Measurements from ENCODE around the gene TIGD4. TPM values are rescaled to one million over a fixed set of nuclear protein-coding genes. Genes with fewer than 3 reads are reported as not detected.

The TIGD4 gene
- polyA plus RNA-seq, 1 of the 3 experiments (the other 2 are of a cell fraction): 0.13 TPM

- no peaks in the 10 kb centered on the region for H3K9me2 ChIP-seq
- H3K9ac ChIP-seq: no peak overlapping the region
- H3K9me3 ChIP-seq: no peaks in the 10 kb centered on the region
- H3K27me3 ChIP-seq (ENCODE audit: insufficient read depth): no peaks in the 10 kb centered on the region; the same call in 1 of the 2 replicates
- WGBS (ENCODE audit: low lambda C conversion rate): 42% methylated on average over 1 of the region's 1 CpG
- no peaks in the 10 kb centered on the region for H3K79me2 ChIP-seq (ENCODE audit: insufficient read depth)
- no peaks in the 10 kb centered on the region for H3K36me3 ChIP-seq (replicated peaks in 1 of 2; ENCODE audit: control insufficient read depth in 1 of 2, insufficient read depth in 2 of 2, low read length in 1 of 2)
- no peak overlapping the region for H3K27ac ChIP-seq (ENCODE audit: low read depth in 2 of 2, low read length in 1 of 2)
- TF ChIP-seq, protein P1, sequence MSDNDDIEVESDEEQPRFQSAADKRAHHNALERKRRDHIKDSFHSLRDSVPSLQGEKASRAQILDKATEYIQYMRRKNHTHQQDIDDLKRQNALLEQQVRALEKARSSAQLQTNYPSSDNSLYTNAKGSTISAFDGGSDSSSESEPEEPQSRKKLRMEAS (IDR thresholded peaks at IDR 0.05; ENCODE audit: low read depth): no peak
- TF ChIP-seq, protein P2, sequence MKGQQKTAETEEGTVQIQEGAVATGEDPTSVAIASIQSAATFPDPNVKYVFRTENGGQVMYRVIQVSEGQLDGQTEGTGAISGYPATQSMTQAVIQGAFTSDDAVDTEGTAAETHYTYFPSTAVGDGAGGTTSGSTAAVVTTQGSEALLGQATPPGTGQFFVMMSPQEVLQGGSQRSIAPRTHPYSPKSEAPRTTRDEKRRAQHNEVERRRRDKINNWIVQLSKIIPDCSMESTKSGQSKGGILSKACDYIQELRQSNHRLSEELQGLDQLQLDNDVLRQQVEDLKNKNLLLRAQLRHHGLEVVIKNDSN (IDR thresholded peaks at IDR 0.05; ENCODE audit: borderline replicate concordance, low read depth): no peak
- TF ChIP-seq EZH2phosphoT487 (IDR thresholded peaks at IDR 0.05; ENCODE audit: borderline replicate concordance, low read depth) (no peak), RCOR1 (IDR thresholded peaks at IDR 0.05; ENCODE audit: low read length) (no peak), RXRA (IDR thresholded peaks at IDR 0.05; ENCODE audit: borderline replicate concordance, low read depth) (no peak), GATA2 (CRISPR knock-in tag; IDR thresholded peaks at IDR 0.05) (no peak), NRF1 (IDR thresholded peaks at IDR 0.05; ENCODE audit: low read depth, low read length) (no peak), RAD21 (IDR thresholded peaks at IDR 0.05; ENCODE audit: low read length) (no peak), MXI1 (IDR thresholded peaks at IDR 0.05; ENCODE audit: low read depth, low read length) (no peak), PBX3 (IDR thresholded peaks at IDR 0.05) (no peak)
- no peaks in the 10 kb centered on the region for H3K4me1 ChIP-seq (ENCODE audit: control insufficient read depth in 1 of 2, insufficient read depth in 2 of 2, low read depth in 1 of 2, low read length in 1 of 2)
- no peak for DNase-seq
- ChIA-PET POLR2A (no interaction called here), CTCF (interaction anchor here (0.6 kb wide), 1 partner anchor 24 kb away, joined by 3 read pairs; no protein-coding TSS in a partner anchor)
- no peak overlapping the region for H3K4me2 ChIP-seq
- no peak overlapping the region for H2AFZ ChIP-seq (ENCODE audit: low read depth)
- H3K4me3 ChIP-seq (ENCODE audit: low read depth in 2 of 2, low read length in 1 of 2): no peak overlapping the region
- no peaks in the 10 kb centered on the region for H3F3A ChIP-seq (replicated peaks; ENCODE audit: insufficient read depth)
- H4K20me1 ChIP-seq (ENCODE audit: insufficient read depth): no peaks in the 10 kb centered on the region
These were observed 51.7 kb downstream of the TIGD4 start for GRCh38 chr4:152727784-152728183.

DNA sequence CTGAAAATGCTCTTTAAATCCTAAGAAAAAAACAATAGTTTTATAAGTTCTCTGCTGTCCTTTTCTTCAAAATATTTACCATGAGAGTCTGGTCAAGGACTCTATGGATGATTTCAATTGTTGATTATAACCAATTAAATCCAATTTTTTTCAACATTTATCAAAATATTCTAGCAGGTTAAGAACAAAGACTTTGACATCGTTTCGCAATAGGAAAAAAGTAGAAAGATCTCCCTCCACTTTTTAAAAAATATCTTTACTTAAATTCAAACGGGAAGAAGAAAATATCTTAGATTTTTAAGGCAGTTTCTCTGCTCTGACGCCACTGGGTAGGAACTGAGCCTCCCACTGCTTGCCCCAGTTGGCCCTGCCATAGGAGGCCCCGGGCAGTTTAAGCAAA lies 55.0 kb downstream of the TIGD4 start:
- TF ChIP-seq ELF1 (IDR thresholded peaks at IDR 0.05): no peak
- no peak for TF ChIP-seq FOXJ3 (CRISPR knock-in tag; IDR thresholded peaks at IDR 0.05)
- TF ChIP-seq GATA2 (CRISPR knock-in tag; IDR thresholded peaks at IDR 0.05): no peak
- TF ChIP-seq CHD2 (IDR thresholded peaks at IDR 0.05; ENCODE audit: low read length, partially characterized antibody): no peak
- no peak for TF ChIP-seq NFIC (IDR thresholded peaks at IDR 0.05; ENCODE audit: borderline replicate concordance)
- TF ChIP-seq SIN3A (IDR thresholded peaks at IDR 0.05; ENCODE audit: borderline replicate concordance, low read depth, low read length): no peak
- TF ChIP-seq RCOR1 (IDR thresholded peaks at IDR 0.05; ENCODE audit: low read length): no peak
- no peak for TF ChIP-seq TEAD4 (IDR thresholded peaks at IDR 0.05; ENCODE audit: borderline replicate concordance, insufficient read depth)
- TF ChIP-seq, protein P3, sequence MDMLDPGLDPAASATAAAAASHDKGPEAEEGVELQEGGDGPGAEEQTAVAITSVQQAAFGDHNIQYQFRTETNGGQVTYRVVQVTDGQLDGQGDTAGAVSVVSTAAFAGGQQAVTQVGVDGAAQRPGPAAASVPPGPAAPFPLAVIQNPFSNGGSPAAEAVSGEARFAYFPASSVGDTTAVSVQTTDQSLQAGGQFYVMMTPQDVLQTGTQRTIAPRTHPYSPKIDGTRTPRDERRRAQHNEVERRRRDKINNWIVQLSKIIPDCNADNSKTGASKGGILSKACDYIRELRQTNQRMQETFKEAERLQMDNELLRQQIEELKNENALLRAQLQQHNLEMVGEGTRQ (IDR thresholded peaks at IDR 0.05; ENCODE audit: borderline replicate concordance, low read depth, low read length): no peak
- no peak for TF ChIP-seq MEF2A (IDR thresholded peaks at IDR 0.05; ENCODE audit: borderline replicate concordance, low read depth)
- TF ChIP-seq RAD21 (IDR thresholded peaks at IDR 0.05; ENCODE audit: low read length): no peak
- TF ChIP-seq, protein P1 (IDR thresholded peaks at IDR 0.05; ENCODE audit: low read depth): no peak
- no peak for TF ChIP-seq POLR2AphosphoS5 (IDR thresholded peaks at IDR 0.05; ENCODE audit: low read depth, low read length)
- no peak for TF ChIP-seq GABPA (IDR thresholded peaks at IDR 0.05; ENCODE audit: low read depth)
- TF ChIP-seq SMC3 (IDR thresholded peaks at IDR 0.05; ENCODE audit: low read depth, low read length): no peak
- 62% methylated on average over 5 of the region's 5 CpGs for WGBS (ENCODE audit: low lambda C conversion rate)
- Histone ChIP-seq H3K36me3 (replicated peaks in 1 of 2; ENCODE audit: control insufficient read depth in 1 of 2, insufficient read depth in 2 of 2, low read length in 1 of 2) (no peaks in the 10 kb centered on the region), H3K4me1 (ENCODE audit: control insufficient read depth in 1 of 2, insufficient read depth in 2 of 2, low read depth in 1 of 2, low read length in 1 of 2) (no peaks in the 10 kb centered on the region), H3K27ac (ENCODE audit: low read depth in 2 of 2, low read length in 1 of 2) (no peak overlapping the region), H3K9me3 (no peaks in the 10 kb centered on the region), H3K4me3 (ENCODE audit: low read depth in 2 of 2, low read length in 1 of 2) (no peak overlapping the region), H3K27me3 (ENCODE audit: insufficient read depth) (no peaks in the 10 kb centered on the region; the same call in 1 of the 2 replicates), H3K9ac (no peak overlapping the region), H3F3A (replicated peaks; ENCODE audit: insufficient read depth) (no peaks in the 10 kb centered on the region), H2AFZ (ENCODE audit: low read depth) (no peak overlapping the region), H3K79me2 (ENCODE audit: insufficient read depth) (no peaks in the 10 kb centered on the region), H3K9me2 (no peaks in the 10 kb centered on the region), H4K20me1 (ENCODE audit: insufficient read depth) (no peaks in the 10 kb centered on the region), H3K4me2 (no peak overlapping the region)
- CTCF ChIA-PET: no interaction called here
- POLR2A ChIA-PET: no interaction called here
- DNase-seq: no peak

All from SK-N-SH (cell line).